Neural progenitor cell (in vitro differentiated cells): ENCODE data around the gene MORN3.

Experiments
- CTCF ChIP-seq: fragments of 200-600 bp; sonication (generic); IDR thresholded peaks from 2 replicates; pipeline ENCODE4 v1.5.1; 2017; ENCODE audit warnings: antibody characterized with exemption, mild to moderate bottlenecking
- EZH2 ChIP-seq: fragments of 200-600 bp; sonication (generic); IDR thresholded peaks from 2 replicates; pipeline ENCODE4 v1.6.1; 2017; ENCODE audit warnings: antibody characterized with exemption, mild to moderate bottlenecking, moderate library complexity
- EZH2phosphoT487 ChIP-seq: fragments of 200-600 bp; sonication (generic); IDR thresholded peaks from 2 replicates; pipeline ENCODE4 v1.6.1; 2017; ENCODE audit warnings: antibody characterized with exemption

- TF ChIP-seq EZH2phosphoT487 (no peak), CTCF (no peak), EZH2 (no peak)
Measured at GRCh38 chr12:121638298-121639202, 30.9 kb downstream of the MORN3 start.
